IMR-90 (cell line): Measurements from ENCODE around the gene GDPD5. TPM values are rescaled to one million over a fixed set of nuclear protein-coding genes. Genes with fewer than 3 reads are reported as not detected.

Source experiments
- ATAC-seq: fragments of 200-7000 bp; cut with Tn5 transposase; 2 replicates; pipeline ENCODE4 v1.9.1; 2020; ENCODE audit warnings: low read depth, mild to moderate bottlenecking, moderate library complexity
- BruUV-seq: library from RNA; stranded (reverse); fragments of 400-500 nt; replicated peaks from 2 replicates; lab custom pipeline; 2021; lab: Mats Ljungman, UMichigan
- CTCF ChIA-PET: fragments of 300-600 bp; formaldehyde crosslinking; extraction: SDS; loops from one replicate; lab custom pipeline; 2021; ENCODE audit warnings: antibody characterized with exemption; lab: Yijun Ruan, JAX
- POLR2A ChIA-PET: fragments of 300-600 bp; sonication (Branson Sonifier 250); formaldehyde crosslinking; loops from one replicate; lab custom pipeline; 2022; ENCODE audit warnings: antibody characterized with exemption; ENCODE audit not compliant: unreplicated experiment; lab: Charles Lee
- DNase-seq: peaks from one replicate; pipeline ENCODE4 v3.0.0; 2013
- H2AFZ ChIP-seq: replicated peaks from 2 replicates; pipeline ENCODE3; 2013; ENCODE audit warnings: low read length, mild to moderate bottlenecking; ENCODE audit not compliant: poor library complexity
- H2AK5ac ChIP-seq: 2 replicates; pipeline ENCODE4 v1.6.1; 2013; ENCODE audit warnings: low read depth, low read length, inconsistent platforms
- H2AK9ac ChIP-seq: replicated peaks from 2 replicates; pipeline ENCODE3; 2013; ENCODE audit warnings: mild to moderate bottlenecking, low read depth, low read length, moderate library complexity; ENCODE audit not compliant: poor library complexity
- H2BK120ac ChIP-seq: 2 replicates; pipeline ENCODE4 v1.6.1; 2013; ENCODE audit warnings: low read depth, low read length, inconsistent platforms
- H2BK15ac ChIP-seq: 3 replicates; pipeline ENCODE4 v1.6.1; 2013; ENCODE audit warnings: low read depth, low read length, inconsistent platforms
- H2BK20ac ChIP-seq: 2 replicates; pipeline ENCODE4 v1.6.1; 2013; ENCODE audit warnings: low read depth, mild to moderate bottlenecking, inconsistent platforms, low read length, moderate library complexity
- H2BK5ac ChIP-seq: 2 replicates; pipeline ENCODE4 v1.6.1; 2013; ENCODE audit warnings: mild to moderate bottlenecking, low read depth, low read length, inconsistent platforms; ENCODE audit not compliant: poor library complexity, severe bottlenecking
- H3K14ac ChIP-seq: replicated peaks from 2 replicates; pipeline ENCODE4 v1.6.1; 2013; ENCODE audit warnings: low read depth, low read length, inconsistent platforms
- H3K18ac ChIP-seq: 2 replicates; pipeline ENCODE4 v1.6.1; 2013; ENCODE audit warnings: low read depth, low read length, control low read depth
- H3K23ac ChIP-seq: 2 replicates; pipeline ENCODE4 v1.6.1; 2013; ENCODE audit warnings: low read depth, low read length, inconsistent platforms
- H3K27ac ChIP-seq: 2 replicates; pipeline ENCODE4 v1.5.1; 2013; ENCODE audit warnings: mild to moderate bottlenecking, control low read depth, low read length; ENCODE audit not compliant: insufficient read depth
- H3K27me3 ChIP-seq: 2 replicates; pipeline ENCODE4 v1.6.1; 2013; ENCODE audit warnings: low read length; ENCODE audit not compliant: control insufficient read depth, insufficient read depth
- H3K36me3 ChIP-seq: 2 replicates; pipeline ENCODE4 v1.6.1; 2013; ENCODE audit warnings: low read length, mixed read lengths; ENCODE audit not compliant: control insufficient read depth, insufficient read depth
- H3K4ac ChIP-seq: 2 replicates; pipeline ENCODE4 v1.6.1; 2013; ENCODE audit warnings: low read depth, low read length, inconsistent platforms
- H3K4me1 ChIP-seq: 2 replicates; pipeline ENCODE4 v1.6.1; 2013; ENCODE audit warnings: low read length, mixed read lengths; ENCODE audit not compliant: control insufficient read depth, insufficient read depth
- H3K4me2 ChIP-seq: 2 replicates; pipeline ENCODE4 v1.6.1; 2013; ENCODE audit warnings: low read depth, mild to moderate bottlenecking, control low read depth, low read length, moderate library complexity
- H3K4me3 ChIP-seq: 2 replicates; pipeline ENCODE4 v1.5.1; 2013; ENCODE audit warnings: low read depth, mild to moderate bottlenecking, control low read depth, low read length, moderate library complexity; ENCODE audit not compliant: insufficient read depth
- H3K56ac ChIP-seq: 2 replicates; pipeline ENCODE4 v1.6.1; 2013; ENCODE audit warnings: low read length, inconsistent platforms; ENCODE audit not compliant: insufficient read depth; ENCODE audit errors: extremely low read depth
- H3K79me1 ChIP-seq, 2 experiments: 2 replicates each; pipeline ENCODE4 v1.6.1; 2013; ENCODE audit warnings: low read length in 2 of 2, inconsistent platforms in 1 of 2, low read depth in 1 of 2
- H3K9ac ChIP-seq: 2 replicates; pipeline ENCODE4 v1.6.1; 2013; ENCODE audit warnings: low read depth, low read length, control low read depth
- H3K9me1 ChIP-seq: 2 replicates; pipeline ENCODE4 v1.6.1; 2013; ENCODE audit warnings: low read length, inconsistent platforms; ENCODE audit not compliant: insufficient read depth
- H3K9me3 ChIP-seq: 2 replicates; pipeline ENCODE4 v1.6.1; 2013; ENCODE audit warnings: low read length; ENCODE audit not compliant: control insufficient read depth, insufficient read depth
- H4K20me1 ChIP-seq: 2 replicates; pipeline ENCODE4 v1.6.1; 2013; ENCODE audit warnings: low read length, inconsistent platforms; ENCODE audit not compliant: insufficient read depth
- H4K5ac ChIP-seq: 2 replicates; pipeline ENCODE4 v1.6.1; 2013; ENCODE audit warnings: mild to moderate bottlenecking, low read depth, low read length, control low read depth
- H4K8ac ChIP-seq, 2 experiments: 2 replicates each; pipeline ENCODE4 v1.6.1; 2013; ENCODE audit warnings: low read depth in 2 of 2, low read length in 2 of 2, control low read depth in 1 of 2, inconsistent platforms in 1 of 2
- H4K91ac ChIP-seq: 2 replicates; pipeline ENCODE4 v1.6.1; 2013; ENCODE audit warnings: low read depth, low read length, inconsistent platforms; ENCODE audit not compliant: insufficient read depth
- BHLHE40 ChIP-seq: fragments of 150-350 bp; IDR thresholded peaks from 2 replicates; pipeline ENCODE4 v1.6.1; 2016; ENCODE audit warnings: mild to moderate bottlenecking, low read depth, low read length
- CEBPB ChIP-seq: IDR thresholded peaks from 2 replicates; pipeline ENCODE4 v1.6.1; 2012; ENCODE audit warnings: low read depth, low read length, improper control_type of control experiment
- CHD1 ChIP-seq: IDR thresholded peaks from 2 replicates; pipeline ENCODE4 v1.6.1; 2012; ENCODE audit warnings: low read depth, low read length, improper control_type of control experiment
- CTCF ChIP-seq: conservative IDR thresholded peaks from 2 replicates; pipeline ENCODE4 v1.5.1; 2012; ENCODE audit warnings: mild to moderate bottlenecking, low read depth, low read length, improper control_type of control experiment
- FOS ChIP-seq: fragments of 150-350 bp; IDR thresholded peaks from 2 replicates; pipeline ENCODE4 v1.6.1; 2016; ENCODE audit warnings: low read depth, low read length
- MAZ ChIP-seq: IDR thresholded peaks from 2 replicates; pipeline ENCODE4 v1.6.1; 2012; ENCODE audit warnings: low read depth, mild to moderate bottlenecking, low read length, improper control_type of control experiment, moderate library complexity, borderline replicate concordance
- MXI1 ChIP-seq: IDR thresholded peaks from 2 replicates; pipeline ENCODE4 v1.6.1; 2012; ENCODE audit warnings: low read depth, mild to moderate bottlenecking, low read length, moderate library complexity, borderline replicate concordance
- NFE2L2 ChIP-seq: fragments of 150-350 bp; IDR thresholded peaks from 2 replicates; pipeline ENCODE4 v1.6.1; 2016; ENCODE audit warnings: low read depth, mild to moderate bottlenecking, low read length
- RCOR1 ChIP-seq: IDR thresholded peaks from 2 replicates; pipeline ENCODE4 v1.6.1; 2012; ENCODE audit warnings: mild to moderate bottlenecking, low read length, improper control_type of control experiment; ENCODE audit not compliant: insufficient replicate concordance
- SMC3 ChIP-seq: fragments of 150-350 bp; IDR thresholded peaks from 2 replicates; pipeline ENCODE4 v1.6.1; 2016; ENCODE audit warnings: low read depth, mild to moderate bottlenecking, antibody characterized with exemption, low read length, moderate library complexity
- USF2 ChIP-seq: fragments of 150-350 bp; IDR thresholded peaks from 2 replicates; pipeline ENCODE4 v1.6.1; 2017; ENCODE audit warnings: mild to moderate bottlenecking, antibody characterized with exemption, low read length, low read depth
- WGBS, 2 experiments: methylation state at CpG; one replicate each; pipeline versions ENCODE4 v1.1.5 to v1.1.7; 2013; ENCODE audit warnings: missing lambda C conversion rate in 2 of 2; ENCODE audit not compliant: insufficient read length in 1 of 2; ENCODE audit errors: extremely low coverage in 2 of 2; 5-methylcytosine and 5-hydroxymethylcytosine counted together
- dilution Hi-C: fragments of 300-500 bp; cut with HindIII; formaldehyde crosslinking; loops from one replicate; pipeline ENCODE4 v1.14.3; 2018; ENCODE audit warnings: low sequenced_read_pairs; ENCODE audit not compliant: unreplicated experiment
- in situ Hi-C: fragments of 300-500 bp; cut with MboI; formaldehyde crosslinking; loops from 3 replicates; pipeline ENCODE4 v1.14.3; 2019; ENCODE audit warnings: low sequenced_read_pairs, inconsistent platforms, mixed read lengths
- intact Hi-C: fragments of 100-400 bp; cut with micrococcal nuclease; formaldehyde crosslinking; loops from 2 replicates; pipeline ENCODE4 v1.10.0; 2022
- polyA plus RNA-seq, 3 experiments: library from polyadenylated mRNA; depleted of rRNA; stranded (reverse); fragments of >200 nt; gene quantifications; 2 replicates each; pipeline ENCODE4 v1.2.3, GENCODE V29; 2012; ENCODE audit warnings: low replicate concordance in 1 of 3
- total RNA-seq: library from RNA; depleted of rRNA; stranded (reverse); fragments of >200 nt; gene quantifications from 2 replicates; pipeline ENCODE4 v1.2.3, GENCODE V29; 2012

The GDPD5 gene
- total and polyA plus RNA-seq, 2 of the 4 experiments (the other 2 are of a cell fraction): 2.0 to 7.9 TPM

GRCh38 chr11:75474240-75474639 is 51.5 kb downstream of the GDPD5 start:
- Histone ChIP-seq H2BK5ac (no peak overlapping the region), H3K4me1 (peaks cover 21% of the 10 kb centered on the region), H3K18ac (0 out of 2 replicates have a peak overlapping the region, but pooled peaks have one; percentile 1), H3K27me3 (no peaks in the 10 kb centered on the region), H3K56ac (no peak overlapping the region), H2BK20ac (peak overlapping the region; percentile 31; the same call in 1 of the 2 replicates), H3K9ac (no peak overlapping the region), H3K9me1 (peaks cover 21% of the 10 kb centered on the region), H3K23ac (peak overlapping the region; percentile 52; the same call in 1 of the 2 replicates), H3K79me1 (no peaks in the 10 kb centered on the region; a peak in 1 of 4 replicates), H3K27ac (0 out of 2 replicates have a peak overlapping the region, but pooled peaks have one; percentile 17), H3K14ac (peak overlapping the region; percentile 26; the same call in 1 of the 2 replicates), H2AK5ac (peak overlapping the region; percentile 47; the same call in 1 of the 2 replicates), H4K8ac (peak overlapping the region; percentile 88 to 90; a peak in 3 of 4 replicates), H2BK120ac (peak overlapping the region; percentile 45; the same call in 1 of the 2 replicates), H2AFZ (no peak overlapping the region), H2BK15ac (no peak overlapping the region), H3K9me3 (no peaks in the 10 kb centered on the region), H2AK9ac (no peak overlapping the region), H3K36me3 (no peaks in the 10 kb centered on the region), H3K4me2 (no peak overlapping the region), H4K91ac (peak overlapping the region; percentile 37; the same call in 1 of the 2 replicates), H4K20me1 (no peaks in the 10 kb centered on the region), H3K4me3 (no peak overlapping the region), H4K5ac (peak overlapping the region; percentile 62; the same call in 1 of the 2 replicates), H3K4ac (peak overlapping the region; percentile 76)
- dilution Hi-C loops (no loop called here), in situ Hi-C loops (no loop called here), intact Hi-C loops (no loop called here)
- BruUV-seq: no TSS peak
- ChIA-PET POLR2A (no interaction called here), CTCF (no interaction called here)
- WGBS, 2 experiments: no CpG with 5 or more reads among the region's 1 CpG
- TF ChIP-seq RCOR1 (no peak), CHD1 (no peak), SMC3 (no peak), MAZ (no peak), NFE2L2 (no peak), MXI1 (no peak), CEBPB (no peak), FOS (no peak), CTCF (no peak), USF2 (no peak), BHLHE40 (no peak)
- ATAC-seq (no peak; the same call in 1 of the 2 replicates), DNase-seq (peak; percentile 20)
